IMR-90 (cell line): ENCODE results near the gene PSMD2. TPM values are rescaled to one million over a fixed set of nuclear protein-coding genes. Genes with fewer than 3 reads are reported as not detected.

Experiments
- ATAC-seq: fragments of 200-7000 bp; cut with Tn5 transposase; 2 replicates; pipeline ENCODE4 v1.9.1; 2020; ENCODE audit warnings: low read depth, mild to moderate bottlenecking, moderate library complexity
- BruUV-seq: library from RNA; stranded (reverse); fragments of 400-500 nt; replicated peaks from 2 replicates; lab custom pipeline; 2021; lab: Mats Ljungman, UMichigan
- CTCF ChIA-PET: fragments of 300-600 bp; formaldehyde crosslinking; extraction: SDS; loops from one replicate; lab custom pipeline; 2021; ENCODE audit warnings: antibody characterized with exemption; lab: Yijun Ruan, JAX
- POLR2A ChIA-PET: fragments of 300-600 bp; sonication (Branson Sonifier 250); formaldehyde crosslinking; loops from one replicate; lab custom pipeline; 2022; ENCODE audit warnings: antibody characterized with exemption; ENCODE audit not compliant: unreplicated experiment; lab: Charles Lee
- DNase-seq: peaks from one replicate; pipeline ENCODE4 v3.0.0; 2013
- H2AFZ ChIP-seq: replicated peaks from 2 replicates; pipeline ENCODE3; 2013; ENCODE audit warnings: low read length, mild to moderate bottlenecking; ENCODE audit not compliant: poor library complexity
- H2AK5ac ChIP-seq: 2 replicates; pipeline ENCODE4 v1.6.1; 2013; ENCODE audit warnings: low read depth, low read length, inconsistent platforms
- H2AK9ac ChIP-seq: replicated peaks from 2 replicates; pipeline ENCODE3; 2013; ENCODE audit warnings: mild to moderate bottlenecking, low read depth, low read length, moderate library complexity; ENCODE audit not compliant: poor library complexity
- H2BK120ac ChIP-seq: 2 replicates; pipeline ENCODE4 v1.6.1; 2013; ENCODE audit warnings: low read depth, low read length, inconsistent platforms
- H2BK15ac ChIP-seq: 3 replicates; pipeline ENCODE4 v1.6.1; 2013; ENCODE audit warnings: low read depth, low read length, inconsistent platforms
- H2BK20ac ChIP-seq: 2 replicates; pipeline ENCODE4 v1.6.1; 2013; ENCODE audit warnings: low read depth, mild to moderate bottlenecking, inconsistent platforms, low read length, moderate library complexity
- H2BK5ac ChIP-seq: 2 replicates; pipeline ENCODE4 v1.6.1; 2013; ENCODE audit warnings: mild to moderate bottlenecking, low read depth, low read length, inconsistent platforms; ENCODE audit not compliant: poor library complexity, severe bottlenecking
- H3K14ac ChIP-seq: replicated peaks from 2 replicates; pipeline ENCODE4 v1.6.1; 2013; ENCODE audit warnings: low read depth, low read length, inconsistent platforms
- H3K18ac ChIP-seq: 2 replicates; pipeline ENCODE4 v1.6.1; 2013; ENCODE audit warnings: low read depth, low read length, control low read depth
- H3K23ac ChIP-seq: 2 replicates; pipeline ENCODE4 v1.6.1; 2013; ENCODE audit warnings: low read depth, low read length, inconsistent platforms
- H3K27ac ChIP-seq: 2 replicates; pipeline ENCODE4 v1.5.1; 2013; ENCODE audit warnings: mild to moderate bottlenecking, control low read depth, low read length; ENCODE audit not compliant: insufficient read depth
- H3K27me3 ChIP-seq: 2 replicates; pipeline ENCODE4 v1.6.1; 2013; ENCODE audit warnings: low read length; ENCODE audit not compliant: control insufficient read depth, insufficient read depth
- H3K36me3 ChIP-seq: 2 replicates; pipeline ENCODE4 v1.6.1; 2013; ENCODE audit warnings: low read length, mixed read lengths; ENCODE audit not compliant: control insufficient read depth, insufficient read depth
- H3K4ac ChIP-seq: 2 replicates; pipeline ENCODE4 v1.6.1; 2013; ENCODE audit warnings: low read depth, low read length, inconsistent platforms
- H3K4me1 ChIP-seq: 2 replicates; pipeline ENCODE4 v1.6.1; 2013; ENCODE audit warnings: low read length, mixed read lengths; ENCODE audit not compliant: control insufficient read depth, insufficient read depth
- H3K4me2 ChIP-seq: 2 replicates; pipeline ENCODE4 v1.6.1; 2013; ENCODE audit warnings: low read depth, mild to moderate bottlenecking, control low read depth, low read length, moderate library complexity
- H3K4me3 ChIP-seq: 2 replicates; pipeline ENCODE4 v1.5.1; 2013; ENCODE audit warnings: low read depth, mild to moderate bottlenecking, control low read depth, low read length, moderate library complexity; ENCODE audit not compliant: insufficient read depth
- H3K56ac ChIP-seq: 2 replicates; pipeline ENCODE4 v1.6.1; 2013; ENCODE audit warnings: low read length, inconsistent platforms; ENCODE audit not compliant: insufficient read depth; ENCODE audit errors: extremely low read depth
- H3K79me1 ChIP-seq, 2 experiments: 2 replicates each; pipeline ENCODE4 v1.6.1; 2013; ENCODE audit warnings: low read length in 2 of 2, inconsistent platforms in 1 of 2, low read depth in 1 of 2
- H3K9ac ChIP-seq: 2 replicates; pipeline ENCODE4 v1.6.1; 2013; ENCODE audit warnings: low read depth, low read length, control low read depth
- H3K9me1 ChIP-seq: 2 replicates; pipeline ENCODE4 v1.6.1; 2013; ENCODE audit warnings: low read length, inconsistent platforms; ENCODE audit not compliant: insufficient read depth
- H3K9me3 ChIP-seq: 2 replicates; pipeline ENCODE4 v1.6.1; 2013; ENCODE audit warnings: low read length; ENCODE audit not compliant: control insufficient read depth, insufficient read depth
- H4K20me1 ChIP-seq: 2 replicates; pipeline ENCODE4 v1.6.1; 2013; ENCODE audit warnings: low read length, inconsistent platforms; ENCODE audit not compliant: insufficient read depth
- H4K5ac ChIP-seq: 2 replicates; pipeline ENCODE4 v1.6.1; 2013; ENCODE audit warnings: mild to moderate bottlenecking, low read depth, low read length, control low read depth
- H4K8ac ChIP-seq, 2 experiments: 2 replicates each; pipeline ENCODE4 v1.6.1; 2013; ENCODE audit warnings: low read depth in 2 of 2, low read length in 2 of 2, control low read depth in 1 of 2, inconsistent platforms in 1 of 2
- H4K91ac ChIP-seq: 2 replicates; pipeline ENCODE4 v1.6.1; 2013; ENCODE audit warnings: low read depth, low read length, inconsistent platforms; ENCODE audit not compliant: insufficient read depth
- BHLHE40 ChIP-seq: fragments of 150-350 bp; IDR thresholded peaks from 2 replicates; pipeline ENCODE4 v1.6.1; 2016; ENCODE audit warnings: mild to moderate bottlenecking, low read depth, low read length
- CHD1 ChIP-seq: IDR thresholded peaks from 2 replicates; pipeline ENCODE4 v1.6.1; 2012; ENCODE audit warnings: low read depth, low read length, improper control_type of control experiment
- FOS ChIP-seq: fragments of 150-350 bp; IDR thresholded peaks from 2 replicates; pipeline ENCODE4 v1.6.1; 2016; ENCODE audit warnings: low read depth, low read length
- MAFK ChIP-seq: IDR thresholded peaks from 2 replicates; pipeline ENCODE4 v1.6.1; 2012; ENCODE audit warnings: low read depth, low read length, improper control_type of control experiment
- MAZ ChIP-seq: IDR thresholded peaks from 2 replicates; pipeline ENCODE4 v1.6.1; 2012; ENCODE audit warnings: low read depth, mild to moderate bottlenecking, low read length, improper control_type of control experiment, moderate library complexity, borderline replicate concordance
- POLR2A ChIP-seq: IDR thresholded peaks from 2 replicates; pipeline ENCODE4 v1.6.1; 2012; ENCODE audit warnings: mild to moderate bottlenecking, low read depth, low read length
- RAD21 ChIP-seq: IDR thresholded peaks from 2 replicates; pipeline ENCODE4 v1.6.1; 2012; ENCODE audit warnings: low read length, improper control_type of control experiment
- RCOR1 ChIP-seq: IDR thresholded peaks from 2 replicates; pipeline ENCODE4 v1.6.1; 2012; ENCODE audit warnings: mild to moderate bottlenecking, low read length, improper control_type of control experiment; ENCODE audit not compliant: insufficient replicate concordance
- SMC3 ChIP-seq: fragments of 150-350 bp; IDR thresholded peaks from 2 replicates; pipeline ENCODE4 v1.6.1; 2016; ENCODE audit warnings: low read depth, mild to moderate bottlenecking, antibody characterized with exemption, low read length, moderate library complexity
- WGBS, 2 experiments: methylation state at CpG; one replicate each; pipeline versions ENCODE4 v1.1.5 to v1.1.7; 2013; ENCODE audit warnings: missing lambda C conversion rate in 2 of 2; ENCODE audit not compliant: insufficient read length in 1 of 2; ENCODE audit errors: extremely low coverage in 2 of 2; 5-methylcytosine and 5-hydroxymethylcytosine counted together
- dilution Hi-C: fragments of 300-500 bp; cut with HindIII; formaldehyde crosslinking; loops from one replicate; pipeline ENCODE4 v1.14.3; 2018; ENCODE audit warnings: low sequenced_read_pairs; ENCODE audit not compliant: unreplicated experiment
- in situ Hi-C: fragments of 300-500 bp; cut with MboI; formaldehyde crosslinking; loops from 3 replicates; pipeline ENCODE4 v1.14.3; 2019; ENCODE audit warnings: low sequenced_read_pairs, inconsistent platforms, mixed read lengths
- intact Hi-C: fragments of 100-400 bp; cut with micrococcal nuclease; formaldehyde crosslinking; loops from 2 replicates; pipeline ENCODE4 v1.10.0; 2022
- polyA plus RNA-seq, 3 experiments: library from polyadenylated mRNA; depleted of rRNA; stranded (reverse); fragments of >200 nt; gene quantifications; 2 replicates each; pipeline ENCODE4 v1.2.3, GENCODE V29; 2012; ENCODE audit warnings: low replicate concordance in 1 of 3
- total RNA-seq: library from RNA; depleted of rRNA; stranded (reverse); fragments of >200 nt; gene quantifications from 2 replicates; pipeline ENCODE4 v1.2.3, GENCODE V29; 2012
- TF ChIP-seq, protein P1 (sequence below): conservative IDR thresholded peaks from 2 replicates; pipeline ENCODE4 v1.5.1; 2012; ENCODE audit warnings: mild to moderate bottlenecking, low read depth, low read length, improper control_type of control experiment

Gene PSMD2
- total and polyA plus RNA-seq, 2 of the 4 experiments (the other 2 are of a cell fraction) = 514 to 872 TPM

DNA sequence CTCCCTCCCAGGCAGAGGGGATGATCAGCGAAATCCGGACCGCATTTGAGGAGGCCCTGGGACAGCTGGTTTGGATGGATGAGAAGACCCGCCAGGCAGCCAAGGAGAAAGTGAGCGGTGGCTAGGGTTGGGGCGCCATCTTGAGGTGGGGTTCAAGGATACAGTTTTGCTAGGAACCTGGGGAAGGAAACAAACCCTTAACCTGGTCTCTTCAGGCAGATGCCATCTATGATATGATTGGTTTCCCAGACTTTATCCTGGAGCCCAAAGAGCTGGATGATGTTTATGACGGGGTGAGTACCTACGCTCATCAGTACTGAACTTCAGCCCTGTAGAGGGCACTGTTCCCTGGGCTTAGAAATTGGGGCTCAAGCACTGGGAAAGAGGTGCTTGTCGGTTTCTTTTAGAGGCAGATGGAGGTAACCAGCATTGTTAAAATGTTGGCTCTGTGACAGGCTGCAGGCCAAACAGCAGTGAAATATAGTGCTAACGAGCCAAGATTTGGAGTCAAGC, 9.6 kb upstream of the PSMD2 start:
- H2AFZ ChIP-seq = peak overlapping the region; percentile 51
- H3K4me3 ChIP-seq = no peak overlapping the region
- H2BK120ac ChIP-seq = no peak overlapping the region
- H3K9me3 ChIP-seq = no peaks in the 10 kb centered on the region
- DNase-seq (peak; percentile 38), ATAC-seq (peak; percentile 79)
- no peak overlapping the region for H4K5ac ChIP-seq
- dilution Hi-C loops = no loop called here
- H3K18ac ChIP-seq = no peak overlapping the region
- H3K27me3 ChIP-seq = peaks cover 24% of the 10 kb centered on the region
- BruUV-seq = no TSS peak
- H4K8ac ChIP-seq = no peak overlapping the region
- no peak overlapping the region for H3K14ac ChIP-seq
- in situ Hi-C loops = loop anchor here (10.0 kb wide), 1 partner anchor 395 kb away; no protein-coding TSS in a partner anchor
- no peaks in the 10 kb centered on the region for H4K20me1 ChIP-seq
- no peak overlapping the region for H3K27ac ChIP-seq
- POLR2A ChIA-PET = no interaction called here
- no peaks in the 10 kb centered on the region for H3K36me3 ChIP-seq
- H3K9me1 ChIP-seq = no peaks in the 10 kb centered on the region
- H3K9ac ChIP-seq = no peak overlapping the region
- TF ChIP-seq MAFK (no peak), RAD21 (peak; percentile 82), FOS (no peak), SMC3 (peak; percentile 50), POLR2A (no peak), MAZ (no peak), BHLHE40 (no peak), CHD1 (no peak), RCOR1 (no peak)
- TF ChIP-seq, protein P1, sequence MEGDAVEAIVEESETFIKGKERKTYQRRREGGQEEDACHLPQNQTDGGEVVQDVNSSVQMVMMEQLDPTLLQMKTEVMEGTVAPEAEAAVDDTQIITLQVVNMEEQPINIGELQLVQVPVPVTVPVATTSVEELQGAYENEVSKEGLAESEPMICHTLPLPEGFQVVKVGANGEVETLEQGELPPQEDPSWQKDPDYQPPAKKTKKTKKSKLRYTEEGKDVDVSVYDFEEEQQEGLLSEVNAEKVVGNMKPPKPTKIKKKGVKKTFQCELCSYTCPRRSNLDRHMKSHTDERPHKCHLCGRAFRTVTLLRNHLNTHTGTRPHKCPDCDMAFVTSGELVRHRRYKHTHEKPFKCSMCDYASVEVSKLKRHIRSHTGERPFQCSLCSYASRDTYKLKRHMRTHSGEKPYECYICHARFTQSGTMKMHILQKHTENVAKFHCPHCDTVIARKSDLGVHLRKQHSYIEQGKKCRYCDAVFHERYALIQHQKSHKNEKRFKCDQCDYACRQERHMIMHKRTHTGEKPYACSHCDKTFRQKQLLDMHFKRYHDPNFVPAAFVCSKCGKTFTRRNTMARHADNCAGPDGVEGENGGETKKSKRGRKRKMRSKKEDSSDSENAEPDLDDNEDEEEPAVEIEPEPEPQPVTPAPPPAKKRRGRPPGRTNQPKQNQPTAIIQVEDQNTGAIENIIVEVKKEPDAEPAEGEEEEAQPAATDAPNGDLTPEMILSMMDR = peak; percentile 65
- no peak overlapping the region for H2AK5ac ChIP-seq
- no peak overlapping the region for H4K91ac ChIP-seq
- H2BK20ac ChIP-seq = no peak overlapping the region
- no peaks in the 10 kb centered on the region for H3K79me1 ChIP-seq
- H3K4ac ChIP-seq = no peak overlapping the region
- H3K23ac ChIP-seq = no peak overlapping the region
- H3K56ac ChIP-seq = no peak overlapping the region
- no peak overlapping the region for H3K4me2 ChIP-seq
- H2BK15ac ChIP-seq = no peak overlapping the region
- intact Hi-C loops = loop anchor here (1.0 to 5.0 kb wide), 3 partner anchors 62 to 394 kb away; partner anchors contain the start of gene VWA5B2
- H3K4me1 ChIP-seq = no peaks in the 10 kb centered on the region
- CTCF ChIA-PET = interaction anchor here (0.6 to 1.1 kb wide), 4 partner anchors 10 to 72 kb away, joined by 3 read pairs; partner anchors contain the start of genes CLCN2 and POLR2H
- no peak overlapping the region for H2AK9ac ChIP-seq
- H2BK5ac ChIP-seq = no peak overlapping the region
- 18% methylated on average over 2 of the region's 10 CpGs; no CpG with 5 or more reads in 1 of the 2 experiments for WGBS, 2 experiments
